CD4-positive, alpha-beta T cell treated with Interleukin-12 subunit alpha and Interleukin-12 subunit beta, for 1 hour (primary cell): ENCODE data around the gene FAM240A.
"Not testable (repeated sequence)": the region's sequence is repeated elsewhere in the genome, so short reads cannot be mapped to it uniquely, and the experiment has no call there.

Source experiments
- DNase-seq: peaks from one replicate; pipeline ENCODE4 v3.0.0-alpha.2; 2020

The FAM240A gene

DNA sequence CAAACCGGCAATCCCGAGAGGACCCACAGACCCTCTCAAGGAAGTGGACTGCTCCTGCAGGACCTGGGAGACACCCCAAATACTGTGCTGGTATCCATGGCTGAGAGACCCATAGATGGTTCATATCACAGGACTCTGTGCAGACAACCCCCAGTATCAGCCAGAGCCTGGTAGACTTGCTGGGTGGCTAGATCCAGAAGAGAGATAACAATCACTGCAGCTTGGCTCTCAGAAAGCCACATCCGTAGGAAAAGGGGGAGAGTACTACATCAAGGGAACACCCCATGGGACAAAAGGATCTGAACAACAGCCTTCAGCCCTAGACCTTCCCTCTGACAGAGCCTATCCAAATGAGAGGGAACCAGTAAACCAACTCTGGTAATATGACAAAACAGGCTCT lies 25.1 kb upstream of the FAM240A start:
- DNase-seq, result not testable (repeated sequence)

DNA sequence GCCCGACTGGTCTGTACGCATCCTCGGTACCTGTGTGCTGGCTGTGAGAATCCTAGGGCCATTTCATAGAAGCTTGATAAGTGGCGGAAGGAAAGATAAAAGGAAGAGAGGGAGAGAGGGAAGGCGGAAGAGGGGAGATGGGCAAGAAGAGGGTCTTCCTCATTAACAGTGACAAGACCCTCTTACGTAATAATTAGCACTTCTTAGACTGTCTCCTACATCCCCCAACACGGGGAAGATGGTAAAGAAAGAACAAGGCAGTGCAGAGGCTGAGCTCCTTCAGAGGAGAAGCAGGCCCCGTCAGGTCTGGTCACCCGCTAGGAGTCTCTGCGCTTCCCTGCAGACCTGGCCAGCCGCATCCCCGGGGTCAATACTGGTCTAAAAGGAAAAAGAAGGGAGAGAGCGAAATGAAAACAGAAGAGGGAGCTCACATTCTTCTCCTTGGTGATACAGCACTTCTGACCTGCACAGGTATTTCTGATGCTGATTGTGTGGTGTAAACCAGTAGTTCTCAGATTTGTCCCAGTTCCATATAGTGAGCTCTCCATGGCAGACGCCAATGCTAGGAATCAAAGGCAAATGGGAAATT lies 19.0 kb upstream of the FAM240A start:
- no peak for DNase-seq

DNA sequence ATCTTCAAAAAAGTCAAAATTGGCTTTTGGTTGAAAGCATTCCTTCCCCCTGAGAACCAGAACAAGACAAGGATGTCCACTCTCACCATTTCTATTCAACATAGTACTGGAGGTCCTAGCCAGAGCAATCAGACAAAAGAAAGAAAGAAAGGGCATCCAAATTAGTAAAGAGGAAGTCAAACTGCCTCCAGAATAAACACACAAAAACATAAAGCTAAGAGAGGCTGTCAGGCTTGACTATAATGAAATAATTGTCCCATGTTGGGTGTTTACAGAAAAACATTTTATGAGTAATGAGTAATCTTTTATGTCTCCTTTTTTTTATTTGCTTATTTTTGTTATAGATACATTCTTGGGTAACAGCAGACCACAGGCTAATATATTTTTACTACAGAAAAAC lies 18.3 kb upstream of the FAM240A start:
- no peak for DNase-seq

DNA sequence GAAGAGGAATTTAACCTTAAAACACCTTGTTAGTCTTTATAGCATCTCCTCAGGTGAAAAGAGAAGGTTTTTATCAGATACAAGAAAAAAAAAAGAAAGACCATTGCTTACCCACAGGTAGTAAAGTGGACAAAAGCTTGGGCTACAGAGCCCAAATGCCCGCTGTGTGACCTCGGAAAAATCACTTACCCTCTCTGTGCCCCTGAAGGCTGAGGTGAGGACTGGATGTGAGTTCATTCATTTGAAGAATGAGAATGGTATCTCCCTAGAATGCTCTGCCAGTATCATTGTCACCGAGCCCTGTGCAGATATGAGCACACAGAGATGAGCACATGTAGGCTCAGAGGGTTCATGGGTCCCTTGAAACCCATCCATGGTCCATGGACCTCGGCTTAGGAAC lies 17.6 kb upstream of the FAM240A start:
- no peak for DNase-seq

DNA sequence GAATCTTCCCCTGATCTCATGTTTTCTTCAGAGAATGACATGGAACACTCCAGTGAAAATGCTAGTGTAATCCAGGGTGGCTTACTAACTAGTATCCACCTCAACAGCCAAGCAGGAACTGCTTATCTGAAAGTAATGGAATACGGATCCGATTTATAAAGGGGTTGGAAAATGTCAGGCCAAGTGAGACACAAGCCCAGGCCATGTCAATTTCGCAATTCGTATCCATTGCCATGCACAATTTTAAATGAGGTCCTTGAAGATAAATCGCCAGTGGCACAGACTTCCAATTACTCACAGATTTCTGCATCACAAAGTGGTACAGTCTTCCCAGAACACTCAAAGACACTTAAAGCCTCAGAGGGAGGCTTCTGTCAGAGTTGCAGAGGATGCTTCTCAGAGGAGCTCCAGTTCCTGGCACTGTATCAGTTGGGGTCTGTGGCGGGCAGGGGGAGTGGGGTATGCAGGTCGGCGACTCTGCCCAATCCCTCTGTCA lies 16.5 kb upstream of the FAM240A start:
- DNase-seq, result no peak

DNA sequence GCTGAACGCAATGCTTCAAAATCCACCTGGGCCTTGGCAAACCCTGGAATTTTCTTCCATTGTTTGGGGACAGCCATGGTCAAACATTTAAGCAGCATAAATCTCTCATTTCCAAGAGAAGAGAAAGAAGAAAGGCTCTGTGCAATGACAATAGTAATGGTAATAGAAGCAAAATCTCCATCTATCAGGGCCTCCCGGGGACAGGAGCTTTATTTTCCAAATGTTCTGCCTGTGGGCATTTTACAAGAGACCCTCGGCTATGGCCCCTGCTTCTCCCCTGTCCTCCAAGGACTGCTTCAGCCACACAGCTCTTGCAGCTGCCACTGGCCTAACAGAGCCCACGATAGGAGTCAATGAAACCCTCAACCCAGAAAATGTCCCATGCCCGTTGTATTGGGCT lies 12.7 kb upstream of the FAM240A start:
- no peak for DNase-seq

DNA sequence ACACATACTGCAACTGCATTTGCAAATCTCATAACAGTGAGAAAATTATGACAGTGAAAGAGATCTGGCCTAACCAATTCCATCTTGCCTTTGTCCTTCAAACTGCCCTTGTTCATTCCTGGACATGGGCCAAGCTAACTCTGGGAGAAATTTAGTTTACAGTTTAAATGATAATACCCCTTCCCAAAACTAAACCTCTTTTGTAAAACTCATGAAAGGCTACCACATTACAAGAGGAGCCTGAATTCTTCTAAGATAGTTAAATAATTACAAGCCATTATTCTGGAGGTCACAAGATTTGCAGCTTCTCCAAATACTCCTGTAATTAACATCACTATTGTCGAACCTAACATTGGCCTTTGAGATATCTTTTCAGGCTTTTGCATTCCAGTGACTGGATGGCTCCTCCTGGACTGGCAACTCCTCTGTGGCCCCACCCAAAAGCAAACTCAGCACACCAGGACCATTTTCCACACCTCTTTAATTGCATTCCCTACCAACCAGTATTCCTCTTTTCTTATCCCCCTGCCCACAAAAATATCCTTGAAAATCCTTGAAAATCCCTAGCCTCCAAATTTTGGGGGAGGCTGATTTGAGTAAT lies 8.8 kb upstream of the FAM240A start:
- DNase-seq, result no peak

DNA sequence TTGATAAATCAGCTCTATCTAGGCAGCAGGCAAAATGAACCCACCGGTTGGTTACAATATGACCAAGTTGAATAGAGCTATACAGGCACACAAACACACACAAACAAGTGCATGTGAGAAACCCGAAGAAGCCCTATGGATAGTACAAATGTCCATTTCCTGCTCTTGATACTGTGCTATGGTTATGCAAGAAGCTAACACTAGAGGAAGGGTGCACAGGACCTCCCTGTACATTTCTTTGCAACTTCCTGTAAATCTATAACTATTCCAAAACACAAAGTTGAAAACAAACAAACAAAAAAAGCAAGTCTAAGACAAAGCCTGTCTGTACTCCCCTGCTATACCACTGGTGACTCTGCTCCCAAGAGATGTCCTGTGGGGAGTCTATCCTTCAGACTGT lies 8.2 kb upstream of the FAM240A start:
- no peak for DNase-seq

DNA sequence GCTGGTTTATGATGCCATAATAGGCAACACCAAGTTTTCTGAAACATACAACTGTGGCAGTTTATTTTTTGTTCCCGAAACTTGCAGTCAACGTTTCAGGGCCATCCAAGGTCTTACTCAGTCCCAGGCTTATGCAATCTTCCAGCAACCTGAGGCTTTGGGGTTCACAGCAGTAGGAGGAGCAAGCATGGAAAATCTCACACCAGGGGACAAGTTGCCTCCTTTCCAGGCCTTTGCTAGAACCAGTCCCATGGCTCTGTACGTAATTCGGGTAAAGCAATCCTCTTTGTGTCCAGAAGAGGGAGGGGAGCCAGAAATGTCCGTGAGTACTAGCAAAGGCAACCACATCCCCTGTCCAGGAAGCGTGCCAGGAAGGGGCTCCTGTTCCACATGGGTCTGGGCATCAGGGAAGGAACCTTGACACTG lies 4.7 kb upstream of the FAM240A start:
- no peak for DNase-seq

DNA sequence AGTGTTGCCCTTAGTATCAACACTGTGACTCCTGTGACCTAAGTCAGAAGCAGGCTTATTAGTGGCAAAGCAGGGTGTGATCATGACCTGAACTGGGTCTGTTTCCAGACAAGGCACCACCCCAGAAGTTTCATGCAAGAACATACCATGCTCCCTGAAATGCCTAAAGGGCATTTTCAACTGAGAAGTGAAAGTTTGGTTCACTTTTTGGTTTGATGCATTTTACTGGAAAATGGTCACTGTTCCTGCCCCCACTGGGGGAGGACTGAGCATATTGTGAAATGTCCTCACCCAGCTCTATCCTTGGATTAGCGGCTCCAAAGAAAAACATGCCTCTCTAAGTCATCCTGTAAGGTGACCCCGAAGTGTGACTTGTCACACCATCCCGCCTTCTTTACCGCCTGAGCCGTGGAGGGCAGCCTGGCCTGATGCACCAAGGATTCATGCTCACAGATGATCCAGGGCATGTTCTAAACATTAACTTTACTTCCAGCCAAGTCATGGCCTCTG lies 3.1 kb upstream of the FAM240A start:
- DNase-seq, result no peak

DNA sequence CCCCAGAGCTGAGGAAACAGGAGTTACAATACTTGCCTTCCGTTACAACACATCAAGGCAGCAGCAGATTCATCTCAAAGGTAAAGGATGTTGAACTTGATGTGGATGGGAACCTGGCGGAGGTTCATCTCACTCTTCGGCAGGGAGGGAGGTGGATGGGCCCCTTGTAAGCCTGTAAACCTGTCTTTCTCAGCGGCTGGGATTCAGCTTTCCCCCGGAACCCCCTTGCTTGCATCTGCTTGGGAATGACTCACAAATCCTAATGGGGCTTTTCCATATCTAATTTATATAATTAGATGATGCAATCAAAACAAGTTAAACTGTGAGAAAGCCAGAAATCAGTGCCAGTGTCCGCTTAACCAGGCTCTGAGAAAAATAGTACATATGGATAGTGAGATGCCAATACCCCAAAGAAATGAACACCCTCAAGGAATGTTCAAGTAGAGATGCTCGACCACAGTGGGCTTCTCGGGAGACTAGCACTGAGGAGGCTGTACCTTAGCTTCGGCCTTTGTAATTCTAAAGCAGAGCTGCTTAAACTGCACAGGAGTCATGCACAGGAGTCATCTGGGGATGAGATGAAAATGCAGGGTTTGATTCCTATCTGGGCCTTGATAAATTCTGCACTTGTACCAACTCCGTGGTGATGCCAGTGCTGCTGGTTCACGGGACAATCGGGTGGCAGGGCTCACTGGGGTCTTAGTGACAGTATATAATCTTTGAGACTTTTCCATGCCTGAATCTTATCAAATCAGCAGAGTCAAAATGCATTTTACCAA lies 2.2 kb upstream of the FAM240A start:
- no peak for DNase-seq

DNA sequence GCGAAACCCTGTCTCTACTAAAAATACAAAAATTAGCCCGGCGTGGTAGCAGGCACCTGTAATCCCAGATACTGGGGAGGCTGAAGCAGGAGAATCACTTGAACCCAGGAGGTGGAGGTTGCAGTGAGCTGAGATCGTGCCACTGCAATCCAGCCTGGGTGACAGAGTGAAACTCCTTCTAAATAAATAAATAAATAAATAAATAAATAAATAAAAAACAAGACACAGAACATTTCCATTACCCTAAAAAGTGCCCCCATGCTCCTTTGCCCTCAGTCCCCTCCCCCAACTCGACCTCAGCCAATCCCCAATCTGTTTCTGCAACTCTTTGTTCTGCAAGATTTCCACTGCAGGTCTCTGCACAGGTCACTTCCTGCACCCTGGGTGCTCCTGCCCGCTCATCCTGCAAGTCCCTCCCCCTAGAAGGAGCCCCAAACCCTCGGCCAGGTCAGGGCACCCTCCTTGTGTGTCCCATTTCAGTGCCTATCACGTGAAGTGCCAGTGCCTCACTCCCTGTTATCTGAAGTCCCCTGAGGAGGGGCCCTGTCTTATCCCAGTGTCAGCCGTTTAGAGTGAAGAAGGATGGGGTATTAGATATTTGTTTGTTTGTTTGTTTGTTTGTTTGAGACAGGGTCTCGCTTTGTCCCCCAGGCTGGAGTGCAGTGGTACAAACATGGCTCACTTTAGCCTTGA lies 1.1 kb downstream of the FAM240A start:
- DNase-seq, result no peak

DNA sequence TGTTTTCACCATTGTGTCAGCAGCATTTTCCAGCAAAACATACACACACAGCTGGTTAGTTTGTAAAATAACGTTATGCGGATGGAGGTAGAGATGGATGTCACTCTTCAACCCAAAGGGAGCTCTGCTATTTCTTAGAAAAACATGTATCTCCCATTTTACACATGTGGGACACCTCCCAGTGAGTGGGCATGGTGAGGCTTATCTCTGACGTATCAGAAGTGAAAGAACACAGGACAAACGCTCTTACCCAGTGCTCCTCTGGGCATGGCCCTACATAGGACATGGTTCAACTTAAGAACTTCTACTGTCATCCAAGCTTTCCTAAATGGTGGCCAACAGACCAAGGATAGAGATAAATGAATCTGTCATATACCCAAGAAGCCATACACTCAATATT lies 2.1 kb downstream of the FAM240A start:
- DNase-seq, result no peak

DNA sequence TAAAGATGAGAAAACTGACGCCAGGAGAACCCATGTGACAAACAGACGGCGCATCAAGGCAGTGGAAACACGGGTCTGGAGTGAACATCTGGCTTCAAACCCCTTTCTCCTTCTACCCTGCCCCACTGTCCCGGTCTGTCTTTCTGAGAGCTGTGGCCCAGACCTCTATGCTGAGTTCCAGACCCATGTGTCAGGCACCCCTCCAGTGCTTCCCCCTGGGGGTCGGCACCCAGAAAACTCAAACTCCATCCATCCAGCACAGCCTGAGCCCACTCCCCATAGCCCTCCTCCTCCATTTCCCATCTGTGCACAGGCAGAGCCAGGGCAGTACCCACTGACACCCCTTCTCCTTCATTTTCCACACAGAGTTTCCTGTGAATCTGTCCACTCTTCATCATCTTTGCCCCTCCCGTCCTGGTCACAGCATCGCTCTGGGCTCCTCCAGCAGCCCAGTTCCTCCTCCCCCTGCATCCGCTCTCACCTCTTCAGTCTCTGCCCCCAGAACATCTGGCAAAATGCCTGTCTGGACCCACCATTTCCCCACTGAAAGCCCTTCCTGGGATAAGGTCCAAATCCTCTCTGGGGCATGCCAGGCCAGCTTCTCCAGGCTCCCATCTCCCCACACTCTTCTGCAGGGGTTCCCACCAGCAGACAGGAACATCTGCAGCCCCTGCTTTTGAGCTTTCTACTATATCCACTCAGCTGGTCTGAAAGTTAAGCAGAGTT lies 2.9 kb downstream of the FAM240A start:
- no peak for DNase-seq

DNA sequence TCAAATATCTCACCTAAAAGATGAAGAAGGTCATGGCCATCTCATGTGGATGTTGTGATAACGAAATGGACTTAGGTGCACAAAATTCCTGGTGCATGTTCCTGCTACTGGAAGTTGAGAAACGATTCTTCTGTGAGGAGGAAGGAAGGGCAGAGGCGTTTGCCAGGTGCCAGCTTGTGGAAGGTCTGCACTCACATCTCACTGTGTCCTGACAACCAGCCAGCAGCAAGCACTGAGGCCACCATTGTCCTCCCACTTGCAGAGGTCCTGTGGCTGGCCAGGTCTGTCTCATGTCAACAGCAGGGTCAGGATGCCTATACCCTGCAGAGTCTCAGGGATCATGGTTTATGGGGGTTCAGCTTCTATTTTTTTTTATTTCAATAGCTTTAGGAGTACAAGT lies 3.7 kb downstream of the FAM240A start:
- DNase-seq, result no peak

DNA sequence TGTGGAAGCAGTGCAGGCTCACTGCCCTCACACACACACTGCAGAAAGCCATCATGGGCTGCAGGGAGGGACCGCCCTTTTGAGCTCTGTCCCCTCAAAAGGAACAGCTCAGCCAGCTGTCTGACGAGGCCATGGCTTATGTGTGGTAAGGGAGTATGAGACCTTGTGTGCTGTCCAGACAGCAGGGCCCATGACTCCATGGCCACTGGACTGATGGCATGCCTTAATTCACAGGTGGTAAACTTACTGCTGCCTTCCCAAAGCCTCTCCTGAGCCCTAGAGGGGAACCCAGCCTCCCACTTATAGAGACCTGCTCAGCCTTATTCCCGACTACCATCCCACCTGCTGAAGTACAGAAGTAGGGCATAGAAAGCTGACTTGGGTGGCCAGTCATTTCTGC lies 5.6 kb downstream of the FAM240A start:
- no peak for DNase-seq

DNA sequence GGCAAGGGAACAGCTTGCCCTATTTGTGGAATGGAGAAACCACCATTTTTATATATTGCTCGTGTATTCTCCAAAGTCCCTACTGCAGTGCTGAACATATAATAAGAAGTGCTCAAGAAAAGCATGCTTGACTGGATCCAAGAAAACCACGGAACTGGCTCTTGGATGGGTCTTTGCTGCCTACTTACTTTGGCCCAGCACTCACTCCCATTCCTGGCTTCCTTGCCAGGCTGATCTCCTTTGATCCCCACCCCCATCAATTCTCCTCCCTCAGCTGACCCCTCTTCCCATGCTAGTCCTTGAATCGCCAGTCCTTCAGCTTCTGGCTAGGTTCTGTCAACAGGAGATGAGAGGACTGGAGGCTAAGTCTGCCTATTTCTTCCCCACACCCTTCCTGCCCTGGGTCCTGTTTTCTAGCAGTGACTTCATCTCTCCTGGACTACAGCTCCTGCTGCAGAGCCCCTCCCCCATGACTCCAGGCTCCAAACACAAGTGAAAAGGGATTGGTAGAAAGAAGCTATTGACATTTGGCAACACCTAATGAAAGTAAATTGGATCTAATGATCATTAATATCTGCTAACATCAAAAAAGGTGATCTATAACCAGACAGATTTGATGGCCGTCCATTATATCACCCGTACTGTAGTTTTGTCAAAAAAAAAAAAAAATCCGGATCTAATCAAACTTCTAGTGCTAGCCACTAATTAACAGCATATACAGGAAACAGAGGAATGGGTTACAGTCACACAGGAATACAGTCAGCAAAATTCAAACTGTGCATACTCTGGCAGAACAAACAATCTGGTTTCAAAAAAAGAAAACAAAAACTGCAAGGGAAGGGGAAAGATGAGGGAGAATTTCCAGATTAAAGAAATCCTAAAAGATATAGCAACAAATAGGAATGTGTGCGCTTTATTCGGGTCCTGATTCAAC lies 7.8 kb downstream of the FAM240A start:
- no peak for DNase-seq

DNA sequence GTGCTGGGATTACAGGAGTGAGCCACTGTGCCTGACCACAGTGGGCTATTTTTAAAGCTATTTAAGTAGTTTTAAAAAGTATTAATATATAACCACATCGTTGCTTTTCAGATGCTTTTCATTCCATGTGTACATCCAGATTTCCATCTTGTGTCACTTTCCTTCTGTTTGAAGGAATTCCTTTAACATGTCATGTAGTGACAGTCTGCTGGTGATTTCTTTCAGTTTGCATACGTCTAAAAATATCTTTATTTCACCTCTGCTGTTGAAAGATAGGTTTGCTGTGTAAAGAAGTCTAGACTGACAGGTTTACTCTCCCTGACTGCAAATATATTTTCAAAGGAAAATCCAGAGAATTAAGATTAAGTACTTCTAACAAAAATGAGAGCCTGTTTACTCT lies 12.2 kb downstream of the FAM240A start:
- no peak for DNase-seq

DNA sequence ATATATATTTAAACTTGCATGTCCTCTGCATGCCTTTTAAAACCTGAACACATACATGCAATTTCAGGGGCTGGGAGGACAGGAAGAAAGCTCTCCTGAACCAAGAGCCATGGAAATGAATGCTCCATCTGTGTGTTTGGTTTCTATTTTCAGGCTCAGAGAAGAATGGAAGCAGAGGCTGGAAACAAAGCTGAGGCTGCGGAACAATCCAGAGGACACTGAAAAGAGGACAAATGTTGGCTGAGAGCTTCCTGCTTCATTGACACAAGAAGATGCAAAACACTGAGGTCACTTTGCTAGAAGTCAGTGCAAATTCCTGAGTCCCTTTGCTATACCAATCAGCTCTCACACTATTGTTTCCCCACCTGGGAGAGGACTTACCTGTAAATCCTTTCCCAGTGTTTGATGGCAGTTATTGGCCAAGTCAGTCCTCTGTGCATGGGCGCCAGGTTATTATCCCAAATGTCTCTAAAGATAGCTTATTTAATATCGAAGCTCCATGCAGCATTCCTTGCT lies 12.7 kb downstream of the FAM240A start:
- DNase-seq, result no peak

DNA sequence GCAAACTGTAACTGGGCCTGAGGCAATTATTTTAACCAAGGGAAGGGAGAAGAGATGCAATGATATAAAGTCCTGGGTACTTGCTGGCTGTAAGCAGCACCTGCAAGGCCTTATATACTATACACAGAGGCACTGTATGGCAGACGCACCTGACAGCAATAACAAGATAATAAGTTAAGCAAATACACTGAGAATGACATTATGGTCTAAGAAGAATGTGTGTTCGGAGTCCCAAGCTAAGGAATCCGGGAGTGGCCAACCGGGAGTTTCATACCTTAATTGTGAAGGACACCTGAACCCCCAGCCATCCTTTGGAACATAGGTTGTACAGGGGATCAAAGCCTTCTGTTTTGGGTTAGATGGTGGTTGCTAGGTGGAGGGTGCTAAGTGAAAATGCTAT lies 13.7 kb downstream of the FAM240A start:
- DNase-seq, result no peak

DNA sequence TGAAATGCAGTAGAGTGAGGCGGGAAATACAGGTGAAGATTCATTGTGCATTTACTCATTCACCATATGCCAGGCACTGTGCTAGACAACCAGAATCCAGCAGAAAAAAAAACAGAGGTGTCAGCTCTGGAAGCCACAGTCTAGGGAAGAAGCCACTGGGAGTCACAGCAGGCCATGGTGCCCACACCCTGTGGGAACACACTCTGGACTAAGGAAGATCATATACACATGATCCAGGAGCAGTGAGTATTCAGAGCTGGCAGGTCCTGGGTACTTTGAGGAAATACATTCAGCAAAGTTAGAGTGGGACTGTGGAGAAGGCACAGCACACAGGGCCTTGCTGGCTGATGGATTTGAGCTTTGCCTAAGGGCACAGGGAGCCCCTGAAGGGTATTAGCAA lies 14.8 kb downstream of the FAM240A start:
- DNase-seq, result no peak
